Activated T-helper 2 cell treated with anti-CD3 and anti-CD28 coated beads, Interferon-gamma antibody, Interleukin-2, Interleukin-4, amounts not matched to agents 10 μg/mL and 5 μg/mL and 100 μg/mL, durations not matched to agents 14 hours and 24 hours and 36 hours (primary cell): ENCODE results near the gene OR5A1. TPM values are rescaled to one million over a fixed set of nuclear protein-coding genes. Genes with fewer than 3 reads are reported as not detected.

Experiments
- DNase-seq: peaks from one replicate; pipeline ENCODE4 v3.0.0; 2021; ENCODE audit warnings: low spot score
- H3K27ac Mint-ChIP-seq: one replicate; pipeline ENCODE4 v1.8.0; 2021; ENCODE audit warnings: mixed read lengths
- H3K27me3 Mint-ChIP-seq: one replicate; pipeline ENCODE4 v1.8.0; 2021; ENCODE audit warnings: low read depth, mixed read lengths
- H3K36me3 Mint-ChIP-seq: one replicate; pipeline ENCODE4 v1.8.0; 2021; ENCODE audit warnings: low read depth, mixed read lengths
- H3K4me1 Mint-ChIP-seq: one replicate; pipeline ENCODE4 v1.8.0; 2021; ENCODE audit warnings: low read depth, mixed read lengths
- H3K4me3 Mint-ChIP-seq: one replicate; pipeline ENCODE4 v1.8.0; 2021; ENCODE audit warnings: low read depth, mild to moderate bottlenecking, moderate library complexity, mixed read lengths
- H3K9me3 Mint-ChIP-seq: one replicate; pipeline ENCODE4 v1.8.0; 2021; ENCODE audit warnings: mixed read lengths
- intact Hi-C: fragments of 100-400 bp; cut with micrococcal nuclease; formaldehyde crosslinking; loops from one replicate; pipeline ENCODE4 v1.15.1; 2023
- total RNA-seq: library from RNA; stranded (reverse); gene quantifications from 2 replicates; pipeline ENCODE4 v1.2.3, GENCODE V29; 2022

Gene OR5A1
- not detected in 2 replicates for total RNA-seq

- no peak within 1 kb of the TSS for H3K27ac Mint-ChIP-seq
- intact Hi-C loops: loop anchor here (10.0 kb wide), 1 partner anchor 151 kb away; no protein-coding TSS in a partner anchor
- DNase-seq: no peak
- no peak within 1 kb of the TSS for H3K4me3 Mint-ChIP-seq
- H3K27me3 Mint-ChIP-seq: peaks cover 4% of the 10 kb centered on the region
- no peaks in the 10 kb centered on the region for H3K9me3 Mint-ChIP-seq
- H3K36me3 Mint-ChIP-seq: no peaks in the 10 kb centered on the region
- no peaks in the 10 kb centered on the region for H3K4me1 Mint-ChIP-seq
Measured at GRCh38 chr11:59436169-59436568, at the start of gene OR5A1. TSS of gene OR5A1 (plus strand) at chr11:59436469. CDS start at chr11:59443169, 6,700 bp downstream.

DNA sequence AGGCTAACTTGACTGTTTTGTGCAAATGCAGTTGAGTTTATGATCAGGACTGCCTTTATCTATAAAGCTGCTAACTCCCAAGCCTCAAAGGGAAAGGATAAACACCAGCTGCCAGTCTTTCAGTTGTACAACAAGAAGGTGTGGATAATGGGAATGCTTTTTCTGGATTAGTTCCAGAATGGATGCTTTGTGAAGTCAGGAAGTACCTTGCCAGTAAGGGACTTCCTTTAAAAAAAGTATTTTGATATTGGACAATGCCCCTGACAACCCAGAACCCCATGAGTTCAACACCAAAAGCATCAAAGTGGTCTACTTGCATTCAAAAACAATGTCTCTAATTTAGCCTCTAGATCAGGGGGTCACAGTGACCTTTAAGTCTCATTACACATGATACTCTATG is 42.1 kb upstream of the OR5A1 start:
- no peak overlapping the region for H3K27ac Mint-ChIP-seq
- peaks cover 1% of the 10 kb centered on the region for H3K27me3 Mint-ChIP-seq
- intact Hi-C loops: no loop called here
- H3K9me3 Mint-ChIP-seq: no peaks in the 10 kb centered on the region
- no peaks in the 10 kb centered on the region for H3K36me3 Mint-ChIP-seq
- no peak overlapping the region for H3K4me3 Mint-ChIP-seq
- no peaks in the 10 kb centered on the region for H3K4me1 Mint-ChIP-seq
- DNase-seq: no peak

- intact Hi-C loops: no loop called here
- no peak for DNase-seq
- H3K9me3 Mint-ChIP-seq: peaks cover 14% of the 10 kb centered on the region
- no peak overlapping the region for H3K27ac Mint-ChIP-seq
- H3K4me3 Mint-ChIP-seq: no peak overlapping the region
- H3K27me3 Mint-ChIP-seq: peaks cover 1% of the 10 kb centered on the region
- H3K4me1 Mint-ChIP-seq: no peaks in the 10 kb centered on the region
- no peaks in the 10 kb centered on the region for H3K36me3 Mint-ChIP-seq
Measured at GRCh38 chr11:59400461-59401261, 35.6 kb upstream of the OR5A1 start.

DNA sequence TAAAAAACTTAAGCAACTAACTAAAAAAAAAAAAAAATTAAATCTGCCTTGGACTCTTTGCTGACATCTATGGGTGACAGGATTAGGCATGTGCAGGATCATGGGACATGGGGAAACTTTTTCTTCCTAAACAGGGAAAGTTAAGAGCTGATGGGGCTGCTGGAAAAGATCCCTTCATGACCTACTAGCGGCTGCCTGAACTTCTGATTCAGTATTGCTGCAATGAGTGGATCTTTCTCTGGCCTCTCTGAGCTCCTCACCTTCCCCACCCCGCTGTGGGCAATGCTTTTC is 35.1 kb upstream of the OR5A1 start:
- Mint-ChIP-seq H3K27ac (no peak overlapping the region), H3K9me3 (peaks cover 14% of the 10 kb centered on the region), H3K27me3 (no peaks in the 10 kb centered on the region), H3K4me1 (no peaks in the 10 kb centered on the region), H3K36me3 (no peaks in the 10 kb centered on the region), H3K4me3 (no peak overlapping the region)
- no peak for DNase-seq
- intact Hi-C loops: no loop called here

- intact Hi-C loops: no loop called here
- H3K9me3 Mint-ChIP-seq: peaks cover 14% of the 10 kb centered on the region
- H3K4me1 Mint-ChIP-seq: no peaks in the 10 kb centered on the region
- H3K27ac Mint-ChIP-seq: no peak overlapping the region
- no peaks in the 10 kb centered on the region for H3K36me3 Mint-ChIP-seq
- H3K4me3 Mint-ChIP-seq: no peak overlapping the region
- H3K27me3 Mint-ChIP-seq: no peaks in the 10 kb centered on the region
- DNase-seq: no peak
Measured at GRCh38 chr11:59403546-59403945, 32.7 kb upstream of the OR5A1 start.

DNA sequence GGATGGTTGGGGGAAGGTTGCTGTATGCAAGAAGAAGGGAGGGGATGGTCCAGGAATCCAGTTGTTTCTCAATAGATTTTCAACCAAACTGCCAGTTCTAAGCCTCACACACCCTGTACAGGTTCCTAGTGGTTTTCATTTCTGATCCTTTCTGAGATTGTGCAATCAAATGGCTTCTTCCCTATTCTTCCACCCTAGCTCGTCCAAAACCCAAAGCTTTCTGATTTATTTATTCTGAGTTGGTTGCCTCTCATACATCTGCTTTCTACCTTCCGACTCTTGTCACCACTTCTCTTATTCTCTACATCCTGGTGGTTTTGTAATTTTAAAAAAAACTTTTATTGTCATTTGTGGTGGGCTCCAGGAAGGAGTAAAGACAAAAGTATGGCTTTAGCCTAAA is 22.6 kb upstream of the OR5A1 start:
- Mint-ChIP-seq H3K36me3 (no peaks in the 10 kb centered on the region), H3K4me1 (no peaks in the 10 kb centered on the region), H3K27ac (no peak overlapping the region), H3K27me3 (peaks cover 13% of the 10 kb centered on the region), H3K4me3 (no peak overlapping the region), H3K9me3 (no peaks in the 10 kb centered on the region)
- intact Hi-C loops: no loop called here
- DNase-seq: no peak

DNA sequence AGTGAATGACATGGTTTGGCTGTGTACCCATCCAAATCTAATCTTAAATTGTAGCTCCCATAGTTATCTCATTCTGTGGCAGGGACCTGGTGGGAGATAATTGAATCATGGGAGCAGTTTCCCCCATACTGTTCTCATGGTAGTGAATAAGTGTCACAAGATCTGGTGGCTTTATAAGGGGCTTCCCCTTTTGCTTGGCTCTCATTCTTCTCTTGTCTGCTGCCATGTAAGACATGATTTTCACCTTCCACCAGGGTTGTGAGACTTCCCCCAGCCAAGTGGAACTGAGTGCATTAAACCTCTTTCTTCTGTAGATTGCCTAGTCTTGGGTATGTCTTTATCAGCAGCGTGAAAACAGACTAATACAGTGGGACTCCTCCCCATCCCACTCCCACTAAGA is 21.2 kb upstream of the OR5A1 start:
- intact Hi-C loops: no loop called here
- Mint-ChIP-seq H3K4me1 (no peaks in the 10 kb centered on the region), H3K27ac (no peak overlapping the region), H3K4me3 (no peak overlapping the region), H3K27me3 (peaks cover 13% of the 10 kb centered on the region), H3K36me3 (no peaks in the 10 kb centered on the region), H3K9me3 (no peaks in the 10 kb centered on the region)
- DNase-seq: no peak

- intact Hi-C loops: no loop called here
- DNase-seq: no peak
- no peaks in the 10 kb centered on the region for H3K36me3 Mint-ChIP-seq
Measured at GRCh38 chr11:59416613-59417012, 19.7 kb upstream of the OR5A1 start.

GRCh38 chr11:59417023-59417422 is 19.2 kb upstream of the OR5A1 start:
- Mint-ChIP-seq H3K36me3 (no peaks in the 10 kb centered on the region), H3K4me1 (no peaks in the 10 kb centered on the region), H3K4me3 (no peak overlapping the region), H3K27ac (no peak overlapping the region), H3K27me3 (peaks cover 13% of the 10 kb centered on the region), H3K9me3 (no peaks in the 10 kb centered on the region)
- intact Hi-C loops: no loop called here
- DNase-seq: no peak

More at GRCh38 chr11:59416613-59417012, 19.7 kb upstream of the OR5A1 start:
- no peaks in the 10 kb centered on the region for H3K9me3 Mint-ChIP-seq
- peaks cover 13% of the 10 kb centered on the region for H3K27me3 Mint-ChIP-seq
- H3K27ac Mint-ChIP-seq: no peak overlapping the region
- H3K4me1 Mint-ChIP-seq: no peaks in the 10 kb centered on the region
- no peak overlapping the region for H3K4me3 Mint-ChIP-seq

DNA sequence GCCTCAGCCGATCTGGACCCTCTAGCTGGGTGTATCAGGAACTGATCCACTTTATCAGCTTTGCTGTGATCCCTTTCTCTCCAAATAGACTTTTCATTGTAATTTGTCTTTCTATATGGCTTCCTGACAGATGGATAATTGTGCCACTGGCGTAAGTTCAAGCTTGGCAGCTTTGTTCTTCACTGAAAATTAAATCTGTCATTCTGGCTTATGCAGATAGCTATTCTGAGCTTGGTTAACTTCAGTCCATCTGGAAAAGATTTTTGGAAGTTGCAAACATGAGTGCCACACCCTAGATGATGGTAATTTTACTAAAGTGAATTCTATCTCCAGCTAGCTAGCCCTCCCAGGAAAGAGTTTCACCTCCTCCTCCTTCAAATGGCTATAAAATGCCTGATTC is 18.1 kb upstream of the OR5A1 start:
- H3K36me3 Mint-ChIP-seq: no peaks in the 10 kb centered on the region

GRCh38 chr11:59423835-59424234 is 12.4 kb upstream of the OR5A1 start:
- Mint-ChIP-seq H3K36me3 (no peaks in the 10 kb centered on the region), H3K4me3 (no peak overlapping the region), H3K27ac (no peak overlapping the region), H3K4me1 (no peaks in the 10 kb centered on the region), H3K27me3 (peaks cover under 1% of the 10 kb centered on the region), H3K9me3 (no peaks in the 10 kb centered on the region)
- no peak for DNase-seq
- intact Hi-C loops: no loop called here

More for the DNA sequence above, 18.1 kb upstream of the OR5A1 start:
- Mint-ChIP-seq H3K27ac (no peak overlapping the region), H3K4me1 (no peaks in the 10 kb centered on the region), H3K27me3 (peaks cover 13% of the 10 kb centered on the region), H3K4me3 (no peak overlapping the region), H3K9me3 (no peaks in the 10 kb centered on the region)
- no peak for DNase-seq
- intact Hi-C loops: no loop called here

GRCh38 chr11:59425131-59425530 is 11.1 kb upstream of the OR5A1 start:
- intact Hi-C loops: no loop called here

DNA sequence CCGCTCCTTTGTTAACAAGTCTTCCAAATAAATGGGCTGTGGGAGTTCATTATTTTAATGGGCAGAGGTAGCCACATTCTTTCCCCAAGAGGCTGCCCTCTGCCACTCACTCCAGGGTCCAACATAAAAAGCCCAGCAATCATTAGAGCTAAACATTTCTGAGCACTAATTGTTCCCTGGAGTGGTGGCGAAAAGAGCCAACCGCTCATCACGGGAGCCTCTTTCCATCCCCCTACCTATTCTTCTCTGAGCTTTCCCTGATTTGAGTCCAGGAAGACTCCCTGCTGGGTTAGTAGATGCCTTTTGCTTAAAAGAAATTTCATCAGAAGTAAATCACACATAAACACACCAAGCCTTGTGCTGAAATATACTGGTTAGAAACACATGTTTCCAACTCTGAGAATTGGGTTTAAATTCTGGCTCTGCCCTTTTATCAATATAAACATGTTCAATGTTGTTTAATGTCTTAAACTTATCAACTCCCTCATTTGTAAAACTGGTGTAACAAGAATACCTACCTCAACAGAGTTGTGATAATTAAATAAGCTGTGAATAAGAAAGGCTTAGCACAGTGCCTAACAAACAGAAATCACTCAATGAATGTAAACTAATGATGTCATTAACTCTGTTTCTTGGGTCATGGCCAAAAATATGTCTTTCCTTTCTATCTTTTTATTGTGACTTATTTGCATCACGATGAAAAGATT is 9.8 kb upstream of the OR5A1 start, which contains the start of gene OR5A2:
Gene OR5A2, minus strand, starts transcription at position 53 of the 707 bp plus-strand sequence. CDS start 3,460 bp downstream, outside the sequence.
- intact Hi-C loops: no loop called here
- Mint-ChIP-seq H3K27ac (no peak within 1 kb of the TSS), H3K4me3 (no peak within 1 kb of the TSS), H3K9me3 (no peaks in the 10 kb centered on the region), H3K27me3 (peaks cover 5% of the 10 kb centered on the region), H3K4me1 (no peaks in the 10 kb centered on the region), H3K36me3 (no peaks in the 10 kb centered on the region)
- no peak for DNase-seq

More at GRCh38 chr11:59425131-59425530, 11.1 kb upstream of the OR5A1 start:
- H3K4me3 Mint-ChIP-seq: no peak overlapping the region
- H3K4me1 Mint-ChIP-seq: no peaks in the 10 kb centered on the region
- H3K27ac Mint-ChIP-seq: no peak overlapping the region
- no peak for DNase-seq
- H3K9me3 Mint-ChIP-seq: no peaks in the 10 kb centered on the region
- H3K27me3 Mint-ChIP-seq: peaks cover 5% of the 10 kb centered on the region
- no peaks in the 10 kb centered on the region for H3K36me3 Mint-ChIP-seq
